Measurements from ENCODE around the gene IRF4.

- no peak for TF ChIP-seq CHD2 (IDR thresholded peaks at IDR 0.05; ENCODE audit: low read length, partially characterized antibody)
- TF ChIP-seq CTCF (IDR thresholded peaks at IDR 0.05): peak; percentile 64
- no peak for TF ChIP-seq TEAD4 (IDR thresholded peaks at IDR 0.05; ENCODE audit: borderline replicate concordance, insufficient read depth)
Measured at GRCh38 chr6:408599-409102, 17.1 kb downstream of the IRF4 start.

Data from SK-N-SH (cell line).